Glomerular endothelial cell (primary cell): ENCODE results near the gene NTRK3. TPM values are rescaled to one million over a fixed set of nuclear protein-coding genes. Genes with fewer than 3 reads are reported as not detected.

ENCODE experiments used
- DNase-seq: peaks from one replicate; pipeline ENCODE4 v3.0.0-alpha.2; 2011; ENCODE audit warnings: low read depth, low spot score; ENCODE audit errors: extremely low read depth
- total RNA-seq: library from RNA; depleted of rRNA; stranded (reverse); fragments of >200 nt; gene quantifications from 2 replicates; pipeline ENCODE4 v1.2.3, GENCODE V29; 2015

The NTRK3 gene
- total RNA-seq, result 0.41 TPM in 1 of 2 replicates, not detected in the other

GRCh38 chr15:88256279-88257230, at the start of gene NTRK3:
NTRK3 (minus strand) TSS chr15:88256739; CDS start chr15:88256153, 586 bp downstream.
- DNase-seq, result no peak

GRCh38 chr15:88303395-88303794, 46.9 kb upstream of the NTRK3 start:
- DNase-seq, result no peak

- no peak for DNase-seq
Measured at GRCh38 chr15:88302373-88302772, 45.8 kb upstream of the NTRK3 start.

- no peak for DNase-seq
Measured at GRCh38 chr15:88301311-88301710, 44.8 kb upstream of the NTRK3 start.

- no peak for DNase-seq
Measured at GRCh38 chr15:88300861-88301260, 44.3 kb upstream of the NTRK3 start.

GRCh38 chr15:88300089-88300488, 43.5 kb upstream of the NTRK3 start:
- no peak for DNase-seq

- DNase-seq, result no peak
Measured at GRCh38 chr15:88299497-88299896, 43.0 kb upstream of the NTRK3 start.

- DNase-seq, result no peak
Measured at GRCh38 chr15:88288661-88289060, 32.1 kb upstream of the NTRK3 start.

GRCh38 chr15:88288206-88288605, 31.7 kb upstream of the NTRK3 start:
- DNase-seq, result no peak

- DNase-seq, result no peak
Measured at GRCh38 chr15:88284318-88284998, 27.9 kb upstream of the NTRK3 start.

GRCh38 chr15:88282614-88283013, 26.1 kb upstream of the NTRK3 start:
- no peak for DNase-seq

- DNase-seq, result no peak
Measured at GRCh38 chr15:88276821-88277410, 20.4 kb upstream of the NTRK3 start.

- DNase-seq, result no peak
Measured at GRCh38 chr15:88275804-88276203, 19.3 kb upstream of the NTRK3 start.

- DNase-seq, result no peak
Measured at GRCh38 chr15:88274553-88275460, 18.3 kb upstream of the NTRK3 start.

- no peak for DNase-seq
Measured at GRCh38 chr15:88272421-88272820, 15.9 kb upstream of the NTRK3 start.

GRCh38 chr15:88269356-88270062, 13.0 kb upstream of the NTRK3 start:
- DNase-seq, result no peak

- no peak for DNase-seq
Measured at GRCh38 chr15:88267720-88268119, 11.2 kb upstream of the NTRK3 start.

- no peak for DNase-seq
Measured at GRCh38 chr15:88266170-88266569, 9.6 kb upstream of the NTRK3 start.

GRCh38 chr15:88264622-88265021, 8.1 kb upstream of the NTRK3 start:
- DNase-seq, result no peak

GRCh38 chr15:88262064-88262463, 5.5 kb upstream of the NTRK3 start:
- no peak for DNase-seq
